AG04449 (cell line): ENCODE results near the gene RAB24.

ENCODE experiments used
- CTCF ChIA-PET: fragments of 350-600 bp; formaldehyde crosslinking; extraction: SDS; loops from one replicate; lab custom pipeline; 2021; ENCODE audit warnings: antibody characterized with exemption; lab: Yijun Ruan, JAX
- POLR2A ChIA-PET: fragments of 400-600, 350-600 bp; formaldehyde crosslinking; extraction: SDS; loops from one replicate; lab custom pipeline; 2020; ENCODE audit warnings: antibody characterized with exemption, inconsistent platforms; lab: Yijun Ruan, JAX
- DNase-seq: peaks from one replicate; pipeline ENCODE4 v3.0.0-alpha.2; 2010; ENCODE audit warnings: low read depth, low spot score
- H3K4me3 ChIP-seq: 2 replicates; pipeline ENCODE4 v1.5.1; 2011; ENCODE audit warnings: low read depth, mild to moderate bottlenecking, control low read depth, low read length
- CTCF ChIP-seq: IDR thresholded peaks from one replicate; pipeline ENCODE4 v1.5.1; 2011; ENCODE audit warnings: mild to moderate bottlenecking, moderate library complexity, low read length, control low read depth, inconsistent platforms; ENCODE audit not compliant: insufficient read depth; ENCODE audit errors: missing control alignments

The RAB24 gene

GRCh38 chr5:177334781-177335700 is 31.5 kb upstream of the RAB24 start:
- no peak for TF ChIP-seq CTCF
- CTCF ChIA-PET = interaction anchor here (0.6 to 2.1 kb wide), 9 partner anchors 10 to 221 kb away, joined by 3 to 9 read pairs (median 3); no protein-coding TSS in a partner anchor
- no peak for DNase-seq
- POLR2A ChIA-PET = no interaction called here
- no peak overlapping the region for H3K4me3 ChIP-seq

- CTCF ChIA-PET = interaction anchor here (0.9 to 2.1 kb wide), 3 partner anchors 9 to 221 kb away, joined by 3 to 9 read pairs (median 5); no protein-coding TSS in a partner anchor
- POLR2A ChIA-PET = no interaction called here
- no peak for DNase-seq
- no peak for TF ChIP-seq CTCF
- H3K4me3 ChIP-seq = no peak overlapping the region
These were observed 30.6 kb upstream of the RAB24 start for GRCh38 chr5:177334155-177334551.

- POLR2A ChIA-PET = no interaction called here
- CTCF ChIA-PET = interaction anchor here (0.9 to 2.1 kb wide), 5 partner anchors 9 to 220 kb away, joined by 3 to 9 read pairs (median 3); no protein-coding TSS in a partner anchor
- H3K4me3 ChIP-seq = no peak overlapping the region
- TF ChIP-seq CTCF = no peak
- DNase-seq = no peak
These were observed 30.1 kb upstream of the RAB24 start for GRCh38 chr5:177333420-177334154.

- POLR2A ChIA-PET = interaction anchor here (0.6 kb wide), 1 partner anchor 19 kb away, joined by 3 read pairs; the partner anchor contains the start of gene LMAN2
- no peak for DNase-seq
- CTCF ChIA-PET = interaction anchor here (1.0 to 1.1 kb wide), 3 partner anchors 13 to 122 kb away, joined by 3 read pairs; no protein-coding TSS in a partner anchor
- no peak for TF ChIP-seq CTCF
- no peak overlapping the region for H3K4me3 ChIP-seq
These were observed 29.4 kb upstream of the RAB24 start for GRCh38 chr5:177332896-177333260.

- TF ChIP-seq CTCF = no peak
- H3K4me3 ChIP-seq = no peak overlapping the region
- no peak for DNase-seq
- POLR2A ChIA-PET = interaction anchor here (0.6 kb wide), 1 partner anchor 20 kb away, joined by 3 read pairs; the partner anchor contains the start of gene LMAN2
- CTCF ChIA-PET = interaction anchor here (1.0 to 1.9 kb wide), 4 partner anchors 13 to 123 kb away, joined by 3 to 7 read pairs (median 3); no protein-coding TSS in a partner anchor
These were observed 28.7 kb upstream of the RAB24 start for GRCh38 chr5:177332031-177332895.
